Stimulated activated naive CD8-positive, alpha-beta T cell treated with anti-CD3 and anti-CD28 coated beads, Interleukin-15, amount 100 ng/mL, for 72 hours (primary cell): ENCODE results near the gene PSMD13.
A peak's percentile ranks its signal among the peaks of the same experiment; 100 is the strongest.
"Not testable (repeated sequence)": the region's sequence is repeated elsewhere in the genome, so short reads cannot be mapped to it uniquely, and the experiment has no call there.

Experiments used
- ATAC-seq: fragments of 150-1000 bp; cut with Tn5 transposase; 2 replicates; pipeline ENCODE4 v1.10.0; 2021; ENCODE audit warnings: mild to moderate bottlenecking, moderate library complexity
- DNase-seq, 2 donors: peaks; one replicate each; pipeline ENCODE4 v3.0.0; 2021 to 2022
- H3K27ac Mint-ChIP-seq, 2 donors: one replicate each; pipeline ENCODE4 v1.8.0; 2022; ENCODE audit warnings: mild to moderate bottlenecking in 2 of 2, mixed read lengths in 2 of 2, moderate library complexity in 2 of 2
- H3K27me3 Mint-ChIP-seq: one replicate; pipeline ENCODE4 v1.8.0; 2022; ENCODE audit warnings: mixed read lengths
- H3K4me1 Mint-ChIP-seq: one replicate; pipeline ENCODE4 v1.8.0; 2022; ENCODE audit warnings: mild to moderate bottlenecking, mixed read lengths
- H3K4me3 Mint-ChIP-seq, 2 donors: one replicate each; pipeline ENCODE4 v1.8.0; 2022; ENCODE audit warnings: mild to moderate bottlenecking in 2 of 2, mixed read lengths in 2 of 2, moderate library complexity in 1 of 2
- H3K9me3 Mint-ChIP-seq, 2 donors: one replicate each; pipeline ENCODE4 v1.8.0; 2022; ENCODE audit warnings: mixed read lengths in 2 of 2

Gene PSMD13

GRCh38 chr11:223026-223789 is 13.6 kb upstream of the PSMD13 start:
- Mint-ChIP-seq H3K4me3 (no peak overlapping the region), H3K27ac (peak overlapping the region in 1 of 2 donors; percentile 41), H3K27me3 (no peaks in the 10 kb centered on the region), H3K4me1 (peaks cover 18% of the 10 kb centered on the region), H3K9me3 (no peaks in the 10 kb centered on the region)
- DNase-seq (no peak), ATAC-seq (no peak)

GRCh38 chr11:223884-224283 is 12.9 kb upstream of the PSMD13 start:
- no peak for DNase-seq
- Mint-ChIP-seq H3K4me3 (no peak overlapping the region), H3K9me3 (no peaks in the 10 kb centered on the region), H3K27me3 (no peaks in the 10 kb centered on the region), H3K27ac (no peak overlapping the region), H3K4me1 (peaks cover 25% of the 10 kb centered on the region)
- no peak for ATAC-seq

GRCh38 chr11:224424-224823 is 12.4 kb upstream of the PSMD13 start:
- Mint-ChIP-seq H3K27me3 (no peaks in the 10 kb centered on the region), H3K4me1 (peaks cover 26% of the 10 kb centered on the region), H3K27ac (no peak overlapping the region), H3K9me3 (no peaks in the 10 kb centered on the region), H3K4me3 (no peak overlapping the region)
- DNase-seq (no peak), ATAC-seq (no peak)

DNA sequence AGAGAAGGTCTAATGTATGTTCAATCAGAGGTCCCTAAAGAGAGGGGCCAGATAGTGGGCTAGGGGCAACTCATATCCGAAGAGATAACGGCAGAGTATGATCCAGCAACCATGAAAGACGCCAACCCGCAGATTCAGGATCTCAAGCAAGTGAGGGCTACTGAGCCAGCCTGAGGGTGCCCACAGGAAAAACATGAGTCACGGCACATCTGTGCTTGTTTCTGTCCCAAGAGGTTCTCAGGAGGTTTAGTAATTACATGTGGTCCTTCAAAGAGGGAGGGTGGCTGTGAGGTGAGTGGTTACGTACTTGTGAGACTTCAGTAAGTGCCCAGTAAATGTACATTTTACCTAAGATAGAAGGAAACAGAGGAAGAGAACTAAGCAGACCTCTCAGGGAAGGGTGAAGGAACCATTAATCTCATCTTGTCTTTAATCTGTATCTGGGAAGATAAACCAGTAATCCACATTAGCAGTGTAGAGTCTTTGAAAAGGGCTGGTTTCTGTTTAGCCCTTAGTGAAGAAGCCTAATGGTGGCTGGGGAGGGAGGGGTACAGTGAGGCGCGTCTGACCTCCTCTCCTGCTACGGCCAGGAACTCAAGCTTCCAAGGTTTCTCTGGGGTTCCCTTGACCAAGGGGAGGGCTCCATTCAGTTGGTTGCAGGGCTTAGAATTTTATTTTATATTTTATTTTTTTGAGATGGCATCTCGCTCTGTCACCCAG is 10.9 kb upstream of the PSMD13 start:
- Mint-ChIP-seq H3K4me1 (peaks cover 26% of the 10 kb centered on the region), H3K9me3 (no peaks in the 10 kb centered on the region), H3K27me3 (no peaks in the 10 kb centered on the region), H3K4me3 (peak overlapping the region in 1 of 2 donors; percentile 36), H3K27ac (peak overlapping the region in 1 of 2 donors; percentile 79)
- ATAC-seq (peak; percentile 84), DNase-seq (no peak)

GRCh38 chr11:227824-228379 is 8.9 kb upstream of the PSMD13 start:
- no peak for DNase-seq
- Mint-ChIP-seq H3K27me3 (no peaks in the 10 kb centered on the region), H3K27ac (peak overlapping the region in 1 of 2 donors; percentile 59), H3K9me3 (no peaks in the 10 kb centered on the region), H3K4me1 (peaks cover 32% of the 10 kb centered on the region), H3K4me3 (no peak overlapping the region)
- no peak for ATAC-seq

GRCh38 chr11:230431-230830 is 6.3 kb upstream of the PSMD13 start:
- ATAC-seq: no peak
- H3K4me1 Mint-ChIP-seq: peaks cover 50% of the 10 kb centered on the region

DNA sequence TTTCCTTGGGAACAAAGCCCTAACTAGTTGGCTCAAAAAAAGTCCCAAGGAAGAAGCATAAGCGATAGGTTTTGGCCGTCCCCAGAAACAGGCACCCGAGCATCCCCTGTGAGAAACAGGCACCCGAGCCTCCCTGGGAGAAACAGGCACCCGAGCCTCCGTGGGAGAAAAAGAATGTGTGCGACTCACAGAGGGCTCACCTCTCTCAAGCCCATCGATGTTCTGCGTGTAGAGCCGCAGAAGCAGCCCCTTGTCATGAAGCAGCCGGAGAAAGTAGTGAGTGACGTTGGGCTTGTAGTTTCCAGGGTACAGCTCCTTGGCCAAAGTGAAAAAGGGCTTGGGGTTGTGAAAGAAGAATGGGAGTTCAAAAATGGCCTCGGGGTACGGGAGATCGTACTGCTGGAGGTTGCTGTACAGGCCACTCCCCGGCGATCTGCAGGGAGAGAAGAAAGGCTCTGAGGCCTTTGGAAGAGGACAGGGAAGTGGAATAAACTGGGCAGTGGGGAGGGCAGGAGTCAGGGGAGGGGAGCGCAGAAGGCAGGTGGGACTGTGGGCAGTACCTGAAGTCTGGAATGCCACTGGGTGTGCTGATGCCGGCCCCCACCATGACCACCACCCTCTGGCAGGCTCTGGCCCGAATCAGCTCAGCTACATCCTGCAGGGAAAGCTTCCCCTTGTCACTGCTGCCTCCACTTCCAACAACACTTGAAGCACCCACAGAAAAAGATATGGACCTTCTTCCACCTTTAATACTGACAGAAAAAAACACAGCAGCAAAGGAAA is 3.8 kb upstream of the PSMD13 start:
- no peak for DNase-seq
- Mint-ChIP-seq H3K4me3 (no peak overlapping the region), H3K9me3 (no peaks in the 10 kb centered on the region), H3K4me1 (peaks cover 40% of the 10 kb centered on the region), H3K27me3 (no peaks in the 10 kb centered on the region), H3K27ac (no peak overlapping the region)
- no peak for ATAC-seq

More at GRCh38 chr11:230431-230830, 6.3 kb upstream of the PSMD13 start:
- no peak overlapping the region for H3K4me3 Mint-ChIP-seq
- H3K9me3 Mint-ChIP-seq: no peaks in the 10 kb centered on the region
- no peaks in the 10 kb centered on the region for H3K27me3 Mint-ChIP-seq
- H3K27ac Mint-ChIP-seq: no peak overlapping the region
- no peak for DNase-seq

DNA sequence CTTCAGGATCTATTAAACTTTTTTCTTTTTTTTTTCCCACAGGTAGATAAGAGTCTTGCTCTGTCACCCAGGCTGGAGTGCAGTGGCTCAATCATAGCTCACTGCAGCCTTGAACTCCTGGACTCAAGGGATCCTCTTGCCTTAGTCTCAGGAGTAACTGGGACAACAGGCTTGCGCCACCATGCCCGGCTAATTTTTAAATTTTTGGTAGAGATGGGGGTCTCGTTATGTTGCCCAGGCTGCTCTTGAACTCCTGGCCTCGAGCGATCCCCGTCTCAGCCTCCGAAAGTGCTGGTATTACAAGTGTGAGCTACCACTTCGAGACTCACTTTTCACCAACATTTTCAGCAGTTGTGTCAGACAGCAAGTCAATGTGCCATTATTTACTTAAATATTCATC is 1.6 kb upstream of the PSMD13 start:
- DNase-seq (no peak), ATAC-seq (no peak)
- Mint-ChIP-seq H3K9me3 (no peaks in the 10 kb centered on the region), H3K4me1 (peaks cover 50% of the 10 kb centered on the region), H3K4me3 (peak overlapping the region; percentile 97 to 98), H3K27me3 (no peaks in the 10 kb centered on the region), H3K27ac (peak overlapping the region; percentile 86 to 89)

GRCh38 chr11:235609-235996 is 1.2 kb upstream of the PSMD13 start:
- Mint-ChIP-seq H3K4me3 (peak overlapping the region; percentile 97 to 98), H3K4me1 (peaks cover 52% of the 10 kb centered on the region), H3K27ac (peak overlapping the region; percentile 86 to 89), H3K27me3 (no peaks in the 10 kb centered on the region), H3K9me3 (no peaks in the 10 kb centered on the region)
- DNase-seq: no peak
- ATAC-seq: peak; percentile 66

GRCh38 chr11:235997-236773 is 591 bp upstream of the PSMD13 start, which contains the start of gene SIRT3:
Gene SIRT3 (minus strand): TSS chr11:236342. CDS start chr11:236328, 14 bp downstream.
- peak; percentile 91 for ATAC-seq
- Mint-ChIP-seq H3K9me3 (no peaks in the 10 kb centered on the region), H3K4me3 (peak within 1 kb of the TSS; percentile 97 to 98), H3K27ac (peak within 1 kb of the TSS; percentile 99), H3K4me1 (peaks cover 54% of the 10 kb centered on the region), H3K27me3 (no peaks in the 10 kb centered on the region)
- DNase-seq: peak; percentile 81 to 88

GRCh38 chr11:238346-238745 is 1.6 kb downstream of the PSMD13 start:
- not testable (repeated sequence) for H3K9me3 Mint-ChIP-seq, DNase-seq, ATAC-seq, H3K27me3 Mint-ChIP-seq, H3K27ac Mint-ChIP-seq
- Mint-ChIP-seq H3K4me1 (peaks cover 63% of the 10 kb centered on the region), H3K4me3 (peak overlapping the region; percentile 97 to 98)

- peaks cover 54% of the 10 kb centered on the region for H3K4me1 Mint-ChIP-seq
Observed at GRCh38 chr11:240315-240714, 3.5 kb downstream of the PSMD13 start.

GRCh38 chr11:241634-242033 is 4.9 kb downstream of the PSMD13 start:
- peaks cover 54% of the 10 kb centered on the region for H3K4me1 Mint-ChIP-seq
- no peak overlapping the region for H3K4me3 Mint-ChIP-seq
- H3K27ac Mint-ChIP-seq: no peak overlapping the region
- ATAC-seq: no peak
- no peak for DNase-seq
- H3K9me3 Mint-ChIP-seq: no peaks in the 10 kb centered on the region
- no peaks in the 10 kb centered on the region for H3K27me3 Mint-ChIP-seq

More at GRCh38 chr11:240315-240714, 3.5 kb downstream of the PSMD13 start:
- Mint-ChIP-seq H3K4me3 (no peak overlapping the region), H3K27ac (peak overlapping the region in 1 of 2 donors; percentile 47), H3K9me3 (no peaks in the 10 kb centered on the region), H3K27me3 (no peaks in the 10 kb centered on the region)
- DNase-seq (no peak), ATAC-seq (no peak)

DNA sequence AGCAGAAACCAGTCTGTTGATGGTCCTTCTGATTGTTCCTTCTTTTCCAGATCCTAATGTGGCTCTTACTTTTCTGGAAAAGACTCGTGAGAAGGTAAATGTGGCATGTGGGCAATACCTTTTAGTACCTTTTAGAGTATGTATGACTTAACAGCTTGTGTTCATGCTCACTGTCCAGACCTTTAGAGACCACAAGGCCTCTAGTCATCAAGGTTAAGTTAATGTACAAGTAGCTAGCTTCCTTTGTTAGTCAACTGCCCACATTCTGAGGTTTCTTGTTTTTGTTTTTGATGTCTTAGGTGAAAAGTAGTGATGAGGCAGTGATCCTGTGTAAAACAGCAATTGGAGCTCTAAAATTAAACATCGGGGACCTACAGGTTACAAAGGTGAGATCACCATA is 7.6 kb downstream of the PSMD13 start:
- ATAC-seq: no peak
- H3K27me3 Mint-ChIP-seq: no peaks in the 10 kb centered on the region
- no peak overlapping the region for H3K4me3 Mint-ChIP-seq
- DNase-seq: no peak
- no peak overlapping the region for H3K27ac Mint-ChIP-seq
- peaks cover 45% of the 10 kb centered on the region for H3K4me1 Mint-ChIP-seq
- no peaks in the 10 kb centered on the region for H3K9me3 Mint-ChIP-seq

GRCh38 chr11:249062-249461 is 12.3 kb downstream of the PSMD13 start:
- ATAC-seq: no peak
- H3K27me3 Mint-ChIP-seq: no peaks in the 10 kb centered on the region
- no peak for DNase-seq
- H3K4me3 Mint-ChIP-seq: no peak overlapping the region
- H3K27ac Mint-ChIP-seq: peak overlapping the region in 1 of 2 donors; percentile 44
- peaks cover 23% of the 10 kb centered on the region for H3K4me1 Mint-ChIP-seq
- no peaks in the 10 kb centered on the region for H3K9me3 Mint-ChIP-seq
